Hematopoietic multipotent progenitor cell treated with erythropoietin and hydrocortisone succinate and interleukin-3 and kit ligand, for 8 days (in vitro differentiated cells): ENCODE results near the gene GOLT1B.

Source experiments
- DNase-seq: peaks from one replicate; pipeline ENCODE4 v3.0.0-alpha.2; 2015

GOLT1B gene

GRCh38 chr12:21526053-21526452 lies 24.5 kb downstream of the GOLT1B start, which contains the start of gene SPX:
SPX (plus strand) TSS chr12:21526296; CDS start chr12:21526473, 177 bp downstream.
- no peak for DNase-seq

GRCh38 chr12:21526721-21527345 lies 25.2 kb downstream of the GOLT1B start:
- DNase-seq: no peak

- DNase-seq: peak; percentile 55
These were observed 26.0 kb downstream of the GOLT1B start for GRCh38 chr12:21527451-21528180.

- DNase-seq: no peak
These were observed 27.4 kb downstream of the GOLT1B start for GRCh38 chr12:21528953-21529352.

DNA sequence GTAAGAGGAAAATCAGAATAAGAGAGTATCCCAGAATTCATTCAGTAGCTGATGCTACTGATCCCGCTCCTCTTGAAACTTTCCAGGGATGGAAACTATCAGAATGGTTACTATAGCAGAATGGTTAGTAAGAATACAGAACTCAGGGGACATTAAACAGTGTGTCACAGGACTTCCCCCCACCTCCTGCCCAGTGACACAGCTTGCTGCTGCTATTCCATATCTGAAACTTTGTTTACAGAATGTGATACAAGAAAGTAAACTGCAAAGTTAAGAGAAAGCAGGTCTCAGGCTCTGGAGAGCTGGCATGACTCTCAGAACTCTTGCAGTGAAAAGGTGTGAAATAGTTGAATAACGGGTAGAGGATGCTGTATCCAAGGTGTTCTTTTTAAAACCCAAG lies 27.9 kb downstream of the GOLT1B start:
- no peak for DNase-seq

DNA sequence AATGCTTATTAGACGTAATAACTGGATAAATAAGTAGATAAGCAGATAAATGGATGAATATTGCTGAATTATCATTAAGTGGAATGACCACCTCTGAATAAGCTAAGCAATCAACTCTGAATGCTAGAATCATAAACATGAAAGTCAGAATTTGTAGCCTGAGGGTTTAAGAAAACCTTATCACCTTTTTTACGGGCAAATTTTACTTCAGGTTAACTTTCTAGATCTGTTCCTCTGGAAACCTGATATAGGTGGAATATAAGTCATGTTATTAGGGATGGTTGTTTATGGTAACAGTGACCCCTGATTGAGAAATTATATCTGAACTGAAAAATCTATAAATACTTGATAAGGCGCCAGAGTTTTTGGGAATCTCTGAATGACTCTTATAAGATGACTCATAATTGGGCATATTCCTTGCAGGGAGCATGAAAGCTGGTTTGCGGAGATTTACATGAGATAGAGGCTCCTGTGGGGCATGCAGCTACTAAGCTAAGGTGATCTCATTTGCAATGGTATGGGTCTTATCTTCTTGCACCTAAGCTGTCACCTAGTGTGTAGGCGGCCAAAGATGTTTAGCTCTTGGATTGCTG lies 36.6 kb downstream of the GOLT1B start:
- DNase-seq: no peak

GRCh38 chr12:21539797-21540196 lies 38.2 kb downstream of the GOLT1B start:
- DNase-seq: no peak

GRCh38 chr12:21541773-21542172 lies 40.2 kb downstream of the GOLT1B start:
- DNase-seq: no peak

- DNase-seq: peak; percentile 12
These were observed 40.8 kb downstream of the GOLT1B start for GRCh38 chr12:21542403-21542802.

GRCh38 chr12:21543151-21543550 lies 41.6 kb downstream of the GOLT1B start:
- DNase-seq: peak; percentile 37

DNA sequence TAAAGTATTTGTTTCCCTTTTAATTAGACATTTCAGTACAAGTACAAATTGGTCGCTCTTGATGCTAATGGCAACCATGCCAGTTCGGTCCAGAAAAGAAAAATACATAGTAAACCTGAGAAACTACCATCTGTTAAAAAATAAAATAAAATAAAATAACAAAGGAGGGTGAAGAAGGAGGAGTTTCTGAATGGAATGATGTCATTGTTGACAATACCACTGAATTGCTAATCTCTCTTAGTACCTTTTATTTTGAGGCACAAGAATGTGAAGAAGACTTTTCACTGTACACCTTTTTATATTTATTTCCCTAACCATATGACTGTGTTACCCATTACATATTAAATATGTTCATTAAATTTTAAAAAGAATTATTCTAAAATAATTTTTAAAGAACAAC lies 44.0 kb downstream of the GOLT1B start:
- no peak for DNase-seq

DNA sequence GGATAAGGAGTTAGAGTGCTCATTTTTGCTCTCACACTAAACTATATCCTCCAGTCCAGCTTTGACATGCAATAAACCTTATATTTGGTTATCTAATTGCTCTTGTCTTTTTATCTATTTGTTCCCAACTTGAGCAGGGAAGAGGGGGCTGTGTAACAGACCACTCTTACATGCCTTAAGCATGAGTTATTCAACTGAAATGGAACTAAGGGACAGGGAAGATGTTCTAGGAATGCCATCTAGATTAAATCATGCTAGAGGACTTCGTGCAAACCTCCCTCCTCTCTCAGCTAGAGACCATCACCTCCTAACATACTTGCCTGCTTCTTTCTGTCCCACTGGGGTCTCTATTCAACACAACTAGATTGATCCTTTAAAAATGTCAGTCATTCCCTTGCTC lies 45.1 kb downstream of the GOLT1B start:
- DNase-seq: no peak

DNA sequence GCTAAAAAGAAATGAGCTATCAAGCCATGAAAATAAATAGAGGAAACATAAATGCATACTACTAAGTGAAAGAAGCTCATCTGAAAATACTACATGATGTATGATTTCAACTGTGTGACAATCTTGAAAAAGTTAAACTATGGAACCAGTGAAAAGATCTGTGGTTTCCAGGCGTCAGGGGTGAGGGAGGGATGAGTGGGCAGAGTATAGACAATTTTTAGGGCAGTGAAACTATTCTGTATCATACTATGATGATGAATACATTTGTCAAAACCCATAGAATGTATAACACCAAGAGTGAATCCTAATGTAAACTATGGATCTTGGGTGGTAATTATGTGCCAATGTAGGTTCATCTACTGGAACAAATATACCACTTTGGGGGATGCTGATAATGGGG lies 45.8 kb downstream of the GOLT1B start:
- no peak for DNase-seq

GRCh38 chr12:21551841-21552465 lies 50.4 kb downstream of the GOLT1B start:
- DNase-seq: no peak

GRCh38 chr12:21552635-21553328 lies 51.2 kb downstream of the GOLT1B start:
- no peak for DNase-seq

DNA sequence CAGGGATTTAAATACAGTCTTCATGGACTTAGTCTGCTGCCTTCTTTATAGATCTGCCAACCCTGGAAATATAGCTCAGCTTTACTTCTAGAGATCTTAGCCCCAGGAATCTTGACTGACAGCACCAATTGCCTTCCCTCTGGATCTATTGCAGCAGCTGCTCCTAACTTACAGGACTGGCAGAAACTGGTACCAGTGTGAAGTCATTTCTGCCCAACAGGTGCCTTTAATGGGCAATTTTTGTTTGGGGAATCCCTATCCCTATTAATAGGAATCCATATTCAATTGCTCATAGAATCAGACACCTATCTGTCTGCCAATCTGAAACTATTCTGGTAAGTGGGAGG lies 51.7 kb downstream of the GOLT1B start:
- no peak for DNase-seq

DNA sequence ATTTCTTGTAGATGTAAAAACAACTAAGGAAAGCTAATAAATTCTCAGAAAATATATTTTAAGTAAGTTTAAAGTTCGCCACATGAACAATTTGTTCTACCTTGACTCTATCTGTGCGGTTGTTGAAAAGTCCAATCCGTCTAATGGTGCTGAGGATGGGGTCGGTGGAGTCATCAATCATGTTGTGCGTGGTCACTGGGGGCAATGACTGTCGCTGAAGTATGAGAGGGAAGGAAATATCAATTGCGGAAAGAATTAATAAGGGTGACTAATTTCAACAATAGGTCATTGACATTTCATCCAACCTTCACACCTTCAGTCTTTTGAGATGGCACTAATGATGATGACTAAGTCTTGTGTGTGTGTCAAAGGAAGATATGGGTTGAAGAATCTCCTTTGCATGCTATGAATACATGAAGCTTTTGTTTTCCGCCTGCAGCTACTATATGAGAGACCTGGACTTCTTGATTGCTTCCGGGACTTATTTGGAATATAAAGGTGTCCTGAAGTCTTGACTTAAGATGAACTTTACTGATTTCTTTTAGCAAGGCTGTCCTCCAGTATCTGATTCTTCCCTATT lies 56.6 kb downstream of the GOLT1B start:
- DNase-seq: no peak

- no peak for DNase-seq
These were observed 58.4 kb downstream of the GOLT1B start for GRCh38 chr12:21559855-21560569.

DNA sequence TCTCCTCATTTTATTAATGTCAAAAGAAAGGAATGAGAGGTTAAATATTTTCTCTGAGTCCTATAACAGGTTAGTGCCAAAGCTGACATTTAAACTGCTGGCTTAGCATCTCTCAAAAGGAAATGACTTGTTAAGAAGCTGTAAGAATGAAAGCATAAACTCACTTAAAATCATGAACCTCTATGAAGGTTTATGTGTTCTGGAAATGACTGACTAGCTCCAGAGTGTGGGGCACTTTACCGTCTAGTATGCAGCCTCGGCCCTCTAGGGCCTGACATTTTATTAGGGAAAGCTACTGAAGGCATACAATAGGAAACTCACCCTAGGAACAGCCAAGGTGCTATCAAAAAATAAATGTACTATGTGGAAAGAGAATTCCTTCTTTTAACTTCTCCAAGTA lies 59.6 kb downstream of the GOLT1B start:
- no peak for DNase-seq

DNA sequence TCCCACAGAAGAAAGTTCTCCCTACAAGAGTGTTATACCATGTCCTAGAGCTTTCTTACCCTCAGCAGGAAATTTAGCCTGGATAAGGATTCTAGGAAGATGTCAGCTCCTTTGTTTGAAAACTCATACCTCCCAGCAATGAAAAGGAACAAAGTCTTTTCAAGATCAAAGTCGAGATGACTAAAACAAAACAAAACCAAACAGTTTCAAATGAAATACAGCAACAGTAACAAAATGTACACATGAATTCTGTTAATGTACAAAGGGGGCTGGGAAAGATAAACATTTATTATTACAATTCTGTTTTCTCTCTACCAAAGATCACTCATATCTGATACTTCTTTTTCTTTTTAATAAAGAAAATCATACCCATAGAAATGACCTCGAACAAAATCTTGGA lies 61.3 kb downstream of the GOLT1B start:
- no peak for DNase-seq

DNA sequence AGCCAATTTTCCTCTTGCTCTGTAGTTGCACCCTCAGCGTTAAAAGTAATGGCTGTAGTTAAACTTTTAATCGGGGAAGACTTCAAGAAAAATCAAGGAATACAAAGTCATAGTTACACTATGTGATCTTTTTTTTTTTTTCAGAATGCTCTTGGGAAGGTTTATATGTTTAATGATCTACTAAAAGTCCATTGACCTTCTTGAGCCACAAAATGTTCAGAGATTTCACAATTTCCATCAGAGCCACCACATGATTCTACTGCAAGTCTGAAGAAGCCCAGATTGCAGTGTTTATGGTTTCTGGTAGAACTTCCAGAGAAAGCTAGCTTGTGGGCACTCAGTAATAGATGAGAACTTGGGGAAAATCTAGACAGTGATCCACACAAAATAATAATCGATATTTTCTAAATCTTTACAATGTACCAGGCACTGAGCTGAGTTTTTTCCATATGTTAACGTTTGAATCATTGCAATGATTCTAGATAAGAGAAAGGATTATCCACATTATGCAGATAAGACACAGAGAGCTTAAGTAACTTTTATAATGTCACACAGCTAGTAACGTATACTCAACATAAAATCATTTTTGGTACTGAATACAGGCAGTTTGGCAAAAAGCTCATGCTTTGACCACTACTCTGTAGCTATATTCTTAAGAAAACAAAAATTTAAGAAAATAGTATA lies 64.8 kb downstream of the GOLT1B start:
- no peak for DNase-seq
